WERI-Rb-1 (cell line): ENCODE results near the gene TBCCD1.
"Not testable (repeated sequence)": the region's sequence is repeated elsewhere in the genome, so short reads cannot be mapped to it uniquely, and the experiment has no call there.

Experiments
- DNase-seq: peaks from one replicate; pipeline ENCODE4 v3.0.0-alpha.2; 2020
- H3K27ac ChIP-seq: fragments of 250-450 bp; sonication (Bioruptor Pico); 2 replicates; pipeline ENCODE4 v1.5.1; 2020; ENCODE audit warnings: mild to moderate bottlenecking, moderate library complexity
- H3K27me3 ChIP-seq: fragments of 250-450 bp; sonication (Bioruptor Pico); 2 replicates; pipeline ENCODE4 v1.5.1; 2021; ENCODE audit warnings: mild to moderate bottlenecking, low read depth, moderate library complexity; ENCODE audit not compliant: insufficient read depth, severe bottlenecking
- H3K36me3 ChIP-seq: fragments of 250-450 bp; sonication (Bioruptor Pico); 2 replicates; pipeline ENCODE4 v1.5.1; 2020; ENCODE audit warnings: mild to moderate bottlenecking, moderate library complexity
- H3K4me3 ChIP-seq: 2 replicates; pipeline ENCODE4 v1.5.1; 2011; ENCODE audit warnings: low read depth, mild to moderate bottlenecking, control low read depth, low read length
- H3K9me3 ChIP-seq: fragments of 250-450 bp; sonication (Bioruptor Pico); 2 replicates; pipeline ENCODE4 v1.5.1; 2021; ENCODE audit warnings: mild to moderate bottlenecking, moderate library complexity; ENCODE audit not compliant: severe bottlenecking
- CTCF ChIP-seq: IDR thresholded peaks from 2 replicates; pipeline ENCODE4 v1.5.1; 2011; ENCODE audit warnings: low read depth, mild to moderate bottlenecking, control low read depth, inconsistent platforms, low read length

Gene TBCCD1

DNA sequence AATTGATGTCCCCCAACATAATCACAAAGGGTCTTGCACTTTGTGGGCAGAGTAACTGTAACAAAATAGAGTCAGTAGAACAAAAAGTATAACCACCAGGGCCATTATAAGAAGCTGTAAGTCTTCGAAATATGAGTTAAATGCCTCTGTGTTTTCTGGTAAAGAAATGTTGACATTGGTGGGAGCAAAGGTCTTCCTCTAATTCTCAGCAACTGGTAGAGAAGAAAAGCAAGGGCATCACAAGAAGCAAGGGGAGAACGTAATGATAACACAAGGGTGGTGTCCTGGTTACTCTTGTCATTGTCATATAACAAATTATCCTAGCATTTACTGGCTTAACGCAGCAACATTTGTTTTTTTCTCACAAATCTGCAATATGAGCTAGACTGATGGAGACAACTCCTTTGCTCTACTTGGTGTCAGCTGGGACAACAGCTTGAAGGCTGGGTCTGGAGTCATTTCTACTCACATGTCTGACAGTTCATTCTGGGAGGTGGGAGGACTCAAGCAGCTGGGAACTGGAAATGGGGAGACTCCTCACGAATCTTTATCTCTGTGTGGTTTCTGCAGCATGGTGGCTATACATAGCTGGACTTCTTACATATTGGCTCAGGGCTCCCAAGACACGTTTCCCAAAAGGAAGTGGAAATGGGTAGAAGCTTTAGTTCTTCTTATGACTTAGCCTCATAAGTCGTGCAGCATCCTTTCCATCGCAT is 23.6 kb upstream of the TBCCD1 start:
- Histone ChIP-seq H3K4me3 (no peak overlapping the region), H3K9me3 (no peaks in the 10 kb centered on the region), H3K27ac (no peak overlapping the region), H3K27me3 (no peaks in the 10 kb centered on the region), H3K36me3 (peaks cover 4% of the 10 kb centered on the region)
- DNase-seq, result no peak
- TF ChIP-seq CTCF, result no peak

- H3K27ac ChIP-seq, result no peak overlapping the region
- peaks cover 11% of the 10 kb centered on the region for H3K36me3 ChIP-seq
These were observed 22.9 kb upstream of the TBCCD1 start for GRCh38 chr3:186589856-186590579.

DNA sequence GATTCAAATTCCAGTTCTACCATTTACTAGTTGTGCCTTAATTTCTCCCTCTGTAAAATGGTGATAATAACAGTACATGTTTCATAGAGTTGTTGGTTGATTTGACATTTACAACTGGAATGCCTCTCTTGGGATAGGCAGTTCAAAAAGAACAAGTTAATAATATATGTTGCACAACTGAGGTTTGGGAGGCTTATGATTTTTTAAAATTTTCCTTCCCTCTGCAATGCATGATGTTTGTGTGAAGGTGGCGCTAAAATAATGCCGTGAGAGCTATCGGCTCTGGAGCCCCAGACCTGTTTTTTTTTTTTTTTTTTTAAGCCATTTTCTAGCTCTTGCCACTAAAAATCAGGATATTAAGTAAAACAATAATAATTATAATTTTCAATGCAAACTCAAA is 22.0 kb upstream of the TBCCD1 start:
- no peak for DNase-seq
- no peak overlapping the region for H3K4me3 ChIP-seq
- peaks cover 19% of the 10 kb centered on the region for H3K36me3 ChIP-seq
- H3K9me3 ChIP-seq, result no peaks in the 10 kb centered on the region
- peak; percentile 15; the same call in 1 of the 2 replicates for TF ChIP-seq CTCF
- no peak overlapping the region for H3K27ac ChIP-seq
- H3K27me3 ChIP-seq, result no peaks in the 10 kb centered on the region

More at GRCh38 chr3:186589856-186590579, 22.9 kb upstream of the TBCCD1 start:
- Histone ChIP-seq H3K9me3 (no peaks in the 10 kb centered on the region), H3K4me3 (no peak overlapping the region), H3K27me3 (no peaks in the 10 kb centered on the region)
- TF ChIP-seq CTCF, result no peak
- DNase-seq, result no peak

- no peak overlapping the region for H3K27ac ChIP-seq
- H3K36me3 ChIP-seq, result peaks cover 24% of the 10 kb centered on the region
- no peaks in the 10 kb centered on the region for H3K9me3 ChIP-seq
- H3K4me3 ChIP-seq, result no peak overlapping the region
- no peaks in the 10 kb centered on the region for H3K27me3 ChIP-seq
- DNase-seq, result no peak
- no peak for TF ChIP-seq CTCF
These were observed 21.5 kb upstream of the TBCCD1 start for GRCh38 chr3:186588632-186589031.

- H3K36me3 ChIP-seq, result peaks cover 33% of the 10 kb centered on the region
- no peak for DNase-seq
These were observed 20.0 kb upstream of the TBCCD1 start for GRCh38 chr3:186587183-186587582.

GRCh38 chr3:186586245-186586644 is 19.1 kb upstream of the TBCCD1 start:
- H3K4me3 ChIP-seq, H3K27ac ChIP-seq, DNase-seq, H3K27me3 ChIP-seq, H3K9me3 ChIP-seq: not testable (repeated sequence)
- peaks cover 40% of the 10 kb centered on the region for H3K36me3 ChIP-seq

More at GRCh38 chr3:186587183-186587582, 20.0 kb upstream of the TBCCD1 start:
- H3K9me3 ChIP-seq, result no peaks in the 10 kb centered on the region
- H3K27me3 ChIP-seq, result no peaks in the 10 kb centered on the region
- H3K27ac ChIP-seq, result no peak overlapping the region
- no peak for TF ChIP-seq CTCF
- no peak overlapping the region for H3K4me3 ChIP-seq
